Vagina (tissue), 2 donors: ENCODE measurements around the gene SYTL3.

Experiments
- CTCF ChIP-seq, 3 experiments: fragments of 450-650 bp in 2 of 3; fragments of 200-600 bp in 1 of 3; sonication (generic) in 1 of 3; IDR thresholded peaks; one replicate each; pipeline ENCODE4 v1.5.1; 2017 to 2019; ENCODE audit warnings: antibody characterized with exemption in 3 of 3, mild to moderate bottlenecking in 2 of 3, moderate library complexity in 2 of 3
- POLR2A ChIP-seq, 2 donors: fragments of 450-650 bp; IDR thresholded peaks; one replicate each; pipeline ENCODE4 v1.6.1; 2017; ENCODE audit warnings: antibody characterized with exemption in 2 of 2, mild to moderate bottlenecking in 2 of 2, moderate library complexity in 2 of 2
- POLR2AphosphoS5 ChIP-seq, 2 donors: sonication (generic); formaldehyde crosslinking; IDR thresholded peaks; one replicate each; pipeline ENCODE4 v1.9.0; 2017; ENCODE audit warnings: antibody characterized with exemption in 2 of 2, mild to moderate bottlenecking in 2 of 2, low read depth in 1 of 2; ENCODE audit not compliant: insufficient read depth in 1 of 2

GRCh38 chr6:158743033-158743651, 93.3 kb downstream of the SYTL3 start:
- TF ChIP-seq CTCF (IDR thresholded peaks at IDR 0.05): no peak
- TF ChIP-seq POLR2A (IDR thresholded peaks at IDR 0.05): no peak
- no peak for TF ChIP-seq POLR2AphosphoS5 (IDR thresholded peaks at IDR 0.05; ENCODE audit: insufficient read depth in 1 of 2, low read depth in 1 of 2)
